Embryonic facial prominence (tissue), 1 donor: ENCODE results near the gene XPC.
"Not testable (repeated sequence)": the region's sequence is repeated elsewhere in the genome, so short reads cannot be mapped to it uniquely, and the experiment has no call there.

Experiments used
- DNase-seq: peaks from one replicate; pipeline ENCODE4 v3.0.0-alpha.2; 2016; ENCODE audit errors: extremely low spot score

XPC gene

DNA sequence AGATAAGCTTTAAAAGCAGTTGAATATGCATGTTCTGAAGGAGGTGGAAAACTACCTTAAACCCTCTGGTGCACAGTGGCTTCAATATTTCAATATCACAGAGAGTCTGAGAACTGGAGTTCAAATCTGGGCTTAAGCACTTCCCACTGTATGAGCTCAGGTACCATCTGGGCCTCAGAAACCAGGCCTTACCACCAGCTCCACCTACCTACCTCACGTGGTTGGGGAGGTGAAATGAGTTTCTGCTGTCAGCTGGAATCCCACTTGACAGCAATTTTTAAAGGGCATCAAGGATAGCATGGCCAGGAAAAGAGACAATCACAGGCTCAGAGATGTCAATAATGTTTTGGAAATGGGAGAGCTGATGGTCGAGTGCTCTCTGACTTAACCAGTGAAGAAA lies 58.8 kb downstream of the XPC start:
- no peak for DNase-seq

- DNase-seq, result no peak
These were observed 59.7 kb downstream of the XPC start for GRCh38 chr3:14118400-14119381.

DNA sequence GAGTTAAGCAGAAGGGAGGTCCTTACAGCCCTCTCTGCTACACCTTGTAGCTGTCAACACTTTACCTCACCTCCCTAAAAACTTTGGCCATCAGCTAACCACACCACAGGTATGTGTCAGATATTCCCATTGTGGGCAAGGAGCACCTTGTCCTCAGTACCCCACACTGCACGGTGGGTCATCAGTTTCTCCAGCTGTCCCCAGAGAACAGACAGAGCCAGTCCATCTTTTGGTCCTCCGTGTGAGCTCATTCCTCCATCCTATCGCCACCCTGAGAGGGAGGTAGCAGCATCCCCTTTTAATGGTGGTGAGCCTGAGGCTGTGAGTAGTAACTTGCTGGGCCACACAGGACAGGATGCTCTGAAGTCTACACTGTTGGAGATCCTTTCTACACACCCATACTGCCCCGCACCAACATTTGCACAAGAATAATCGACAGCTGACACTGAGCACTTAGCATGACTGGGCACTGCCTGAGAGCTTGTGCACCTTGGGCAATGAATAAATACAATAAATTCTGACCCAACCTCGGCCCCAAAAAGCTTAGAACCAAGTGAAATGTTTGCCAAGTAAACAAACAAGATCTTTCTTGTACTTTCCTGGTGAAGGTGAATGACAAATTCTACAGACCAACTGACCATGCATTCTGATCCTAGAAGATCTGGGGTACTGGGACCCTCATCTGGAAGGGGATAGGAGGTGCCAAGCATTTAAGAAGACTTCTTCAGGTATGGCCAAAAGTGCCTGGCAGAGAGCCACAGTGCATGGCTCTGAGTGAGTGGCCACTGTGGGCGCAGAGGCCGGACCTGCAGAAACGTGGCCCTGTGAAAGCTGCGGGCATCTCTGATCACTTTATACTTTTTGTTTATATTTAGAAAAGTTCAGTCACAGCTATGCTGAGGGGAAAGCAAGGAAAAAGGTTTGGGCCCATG lies 60.7 kb downstream of the XPC start:
- no peak for DNase-seq

- DNase-seq, result no peak
These were observed 64.3 kb downstream of the XPC start for GRCh38 chr3:14113965-14114635.

DNA sequence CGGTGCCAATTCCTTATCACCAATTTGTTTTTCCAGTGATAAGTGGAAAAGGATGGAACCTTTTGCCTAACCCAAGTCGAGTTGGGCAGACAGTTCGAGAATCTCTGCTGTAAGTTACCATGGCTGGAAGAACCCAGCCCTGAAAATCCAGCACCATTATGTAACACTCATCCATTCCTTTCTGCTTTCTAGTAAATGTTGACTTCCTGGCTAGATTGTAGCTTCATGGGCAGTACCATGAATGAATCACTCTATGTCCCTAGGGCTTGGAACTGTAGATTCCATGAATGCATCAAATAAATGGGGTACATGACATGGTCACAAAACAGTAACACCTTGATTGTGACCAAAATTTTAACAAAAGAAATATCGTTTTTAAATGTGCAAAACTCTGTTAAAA lies 67.7 kb downstream of the XPC start:
- no peak for DNase-seq

DNA sequence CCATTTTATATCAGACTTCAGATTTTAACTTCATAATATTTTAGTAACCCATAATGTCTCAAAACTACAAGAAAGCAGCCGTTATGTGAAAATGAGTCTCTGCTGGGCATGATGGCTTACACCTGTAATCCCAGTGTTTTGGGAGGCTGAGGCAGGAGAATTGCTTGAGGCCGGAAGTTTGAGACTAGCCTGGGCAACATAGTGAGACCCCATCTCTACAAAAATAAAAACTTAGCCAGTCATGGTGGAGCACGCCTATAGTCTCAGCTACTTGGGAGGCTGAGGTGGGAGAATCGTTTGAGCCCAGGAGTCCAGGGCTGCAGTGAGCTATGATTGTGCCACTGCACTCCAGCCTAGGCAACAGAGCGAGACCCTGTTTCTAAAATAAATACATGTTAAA lies 68.6 kb downstream of the XPC start:
- not testable (repeated sequence) for DNase-seq

DNA sequence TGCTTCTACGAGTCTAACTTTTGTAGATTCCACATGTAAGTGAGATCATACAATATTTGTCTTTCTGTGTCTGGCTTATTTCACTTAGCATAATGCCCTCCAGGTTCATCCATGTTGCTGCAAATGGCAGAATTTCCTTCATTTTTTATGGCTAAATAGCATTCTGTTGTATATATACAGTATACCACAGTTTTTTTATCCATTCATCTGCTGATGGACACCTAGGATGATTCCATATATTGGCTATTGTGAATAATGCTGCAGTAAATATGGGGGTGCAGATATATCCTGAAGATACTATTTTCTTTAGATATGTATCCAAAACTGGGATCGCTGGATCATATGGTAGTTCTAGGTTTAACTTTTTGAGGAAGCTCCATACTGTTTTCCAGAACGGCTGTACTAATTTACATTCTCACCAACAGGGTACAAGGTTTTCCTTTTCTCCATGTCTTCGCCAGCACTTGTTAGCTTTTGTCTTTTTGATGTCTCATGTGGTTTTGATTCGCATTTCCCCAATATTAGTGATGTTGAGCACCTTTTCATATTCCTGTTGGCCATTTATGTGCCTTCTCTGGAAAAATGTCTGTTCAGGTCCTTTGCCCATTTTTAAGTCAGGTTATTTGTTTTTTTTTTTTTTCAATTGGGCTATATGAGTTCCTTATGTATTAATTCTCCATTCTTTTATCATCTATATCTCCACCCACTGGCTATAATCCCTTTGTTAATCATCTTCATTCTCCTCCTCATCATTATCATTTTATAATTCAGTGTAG lies 80.6 kb downstream of the XPC start:
- DNase-seq, result no peak

- DNase-seq, result no peak
These were observed 81.7 kb downstream of the XPC start for GRCh38 chr3:14096742-14097141.
